Right atrium auricular region (tissue), 2 donors: ENCODE results near the gene ME3. TPM values are rescaled to one million over a fixed set of nuclear protein-coding genes. Genes with fewer than 3 reads are reported as not detected.

Experiments used
- DNase-seq: peaks from one replicate; pipeline ENCODE4 v3.0.0-alpha.2; 2019; ENCODE audit warnings: low spot score
- H3K27ac ChIP-seq, 2 donors: fragments of 200-600 bp; sonication (generic); 1 replicate in 1 of 2; 2 replicates in 1 of 2; pipeline ENCODE4 v1.5.1; 2016 to 2019
- H3K27me3 ChIP-seq, 2 donors: fragments of 200-600 bp; sonication (generic); one replicate each; pipeline versions ENCODE4 v1.5.1 to v1.6.0; 2017 to 2019
- H3K36me3 ChIP-seq: fragments of 200-600 bp; sonication (generic); one replicate; pipeline ENCODE4 v1.5.1; 2016
- H3K4me1 ChIP-seq, 2 donors: fragments of 200-600 bp; sonication (generic); one replicate each; pipeline versions ENCODE4 v1.5.1 to v1.6.0; 2017 to 2019
- H3K4me3 ChIP-seq, 2 donors: fragments of 200-600 bp; sonication (generic); 1 replicate in 1 of 2; 2 replicates in 1 of 2; pipeline ENCODE4 v1.5.1; 2017 to 2019; ENCODE audit warnings: mild to moderate bottlenecking in 1 of 2, moderate library complexity in 1 of 2
- H3K9me3 ChIP-seq, 2 donors: fragments of 200-600 bp; sonication (generic); one replicate each; pipeline ENCODE4 v1.5.1; 2019
- total RNA-seq, 2 donors: library from RNA; depleted of rRNA; stranded (reverse); fragments of >200 nt; gene quantifications; one replicate each; pipeline ENCODE4 v1.1.0, GENCODE V29; 2016
- TF ChIP-seq, protein P1 (sequence below), 2 donors: fragments of 200-600 bp; sonication (generic); IDR thresholded peaks; one replicate each; pipeline ENCODE4 v1.5.1; 2019; ENCODE audit warnings: antibody characterized with exemption in 2 of 2

Gene ME3
- total RNA-seq, 2 donors from 2014 or later = 20.5 to 33.1 TPM

- TF ChIP-seq, protein P1, sequence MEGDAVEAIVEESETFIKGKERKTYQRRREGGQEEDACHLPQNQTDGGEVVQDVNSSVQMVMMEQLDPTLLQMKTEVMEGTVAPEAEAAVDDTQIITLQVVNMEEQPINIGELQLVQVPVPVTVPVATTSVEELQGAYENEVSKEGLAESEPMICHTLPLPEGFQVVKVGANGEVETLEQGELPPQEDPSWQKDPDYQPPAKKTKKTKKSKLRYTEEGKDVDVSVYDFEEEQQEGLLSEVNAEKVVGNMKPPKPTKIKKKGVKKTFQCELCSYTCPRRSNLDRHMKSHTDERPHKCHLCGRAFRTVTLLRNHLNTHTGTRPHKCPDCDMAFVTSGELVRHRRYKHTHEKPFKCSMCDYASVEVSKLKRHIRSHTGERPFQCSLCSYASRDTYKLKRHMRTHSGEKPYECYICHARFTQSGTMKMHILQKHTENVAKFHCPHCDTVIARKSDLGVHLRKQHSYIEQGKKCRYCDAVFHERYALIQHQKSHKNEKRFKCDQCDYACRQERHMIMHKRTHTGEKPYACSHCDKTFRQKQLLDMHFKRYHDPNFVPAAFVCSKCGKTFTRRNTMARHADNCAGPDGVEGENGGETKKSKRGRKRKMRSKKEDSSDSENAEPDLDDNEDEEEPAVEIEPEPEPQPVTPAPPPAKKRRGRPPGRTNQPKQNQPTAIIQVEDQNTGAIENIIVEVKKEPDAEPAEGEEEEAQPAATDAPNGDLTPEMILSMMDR (IDR thresholded peaks at IDR 0.05) = no peak
- Histone ChIP-seq H3K27me3 (no peaks in the 10 kb centered on the region), H3K36me3 (no peaks in the 10 kb centered on the region), H3K4me3 (no peak overlapping the region), H3K9me3 (no peaks in the 10 kb centered on the region), H3K27ac (peak overlapping the region; percentile 52 to 70), H3K4me1 (peaks cover 0 to 39% of the 10 kb centered on the region in 2 donors)
- no peak for DNase-seq
Observed at GRCh38 chr11:86576946-86577624, 95.3 kb downstream of the ME3 start.

GRCh38 chr11:86575927-86576326, 96.5 kb downstream of the ME3 start:
- TF ChIP-seq, protein P1 (IDR thresholded peaks at IDR 0.05) = no peak
- Histone ChIP-seq H3K27ac (no peak overlapping the region), H3K4me1 (peaks cover 0 to 39% of the 10 kb centered on the region in 2 donors), H3K9me3 (no peaks in the 10 kb centered on the region), H3K4me3 (no peak overlapping the region), H3K27me3 (no peaks in the 10 kb centered on the region), H3K36me3 (no peaks in the 10 kb centered on the region)
- no peak for DNase-seq

GRCh38 chr11:86575208-86575855, 97.1 kb downstream of the ME3 start:
- H3K36me3 ChIP-seq = no peaks in the 10 kb centered on the region
- H3K9me3 ChIP-seq = no peaks in the 10 kb centered on the region
- no peak for DNase-seq
- no peaks in the 10 kb centered on the region for H3K27me3 ChIP-seq
- no peak overlapping the region for H3K27ac ChIP-seq
- H3K4me1 ChIP-seq = peaks cover 0 to 39% of the 10 kb centered on the region in 2 donors
- no peak overlapping the region for H3K4me3 ChIP-seq
- TF ChIP-seq, protein P1 (IDR thresholded peaks at IDR 0.05) = no peak

- no peak overlapping the region for H3K27ac ChIP-seq
- no peak overlapping the region for H3K4me3 ChIP-seq
- H3K9me3 ChIP-seq = no peaks in the 10 kb centered on the region
- peaks cover 0 to 38% of the 10 kb centered on the region in 2 donors for H3K4me1 ChIP-seq
- no peaks in the 10 kb centered on the region for H3K36me3 ChIP-seq
- no peaks in the 10 kb centered on the region for H3K27me3 ChIP-seq
- DNase-seq = no peak
- TF ChIP-seq, protein P1 (IDR thresholded peaks at IDR 0.05) = no peak
Observed at GRCh38 chr11:86574493-86575207, 97.8 kb downstream of the ME3 start.

DNA sequence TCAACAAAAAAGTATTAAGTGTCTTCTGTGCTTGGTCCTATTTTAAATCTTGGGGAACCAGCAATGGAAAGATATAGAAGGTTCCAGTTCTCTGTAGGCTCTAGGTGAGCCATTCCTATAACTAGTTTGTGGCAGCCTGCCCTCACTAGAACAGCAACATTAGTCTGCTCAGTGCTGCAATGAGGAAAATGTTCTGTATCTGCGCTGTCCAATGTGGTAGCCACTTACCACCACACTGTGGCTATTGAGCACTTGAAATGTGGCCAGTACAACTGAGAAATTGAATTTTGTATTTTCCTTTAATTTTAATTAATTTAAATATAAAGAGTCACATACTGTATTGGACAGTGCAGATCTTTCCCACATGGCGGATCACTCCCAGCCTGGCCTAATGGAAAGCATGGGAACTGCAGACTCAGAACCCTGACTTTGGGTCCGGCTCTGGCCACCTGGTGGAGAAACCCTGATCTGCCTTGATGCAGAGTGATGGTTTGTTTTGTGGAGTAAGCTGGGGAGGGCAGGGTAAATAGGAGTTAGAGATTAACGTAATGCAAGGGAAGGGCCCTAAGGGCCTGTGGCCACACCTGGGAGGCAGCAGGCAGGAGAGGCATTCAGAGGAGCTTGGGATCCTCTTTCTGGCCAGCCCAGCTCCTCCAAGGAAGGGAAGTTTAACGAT, 101.0 kb downstream of the ME3 start:
- Histone ChIP-seq H3K4me1 (peaks cover 0 to 17% of the 10 kb centered on the region in 2 donors), H3K27ac (no peak overlapping the region), H3K4me3 (no peak overlapping the region), H3K36me3 (no peaks in the 10 kb centered on the region), H3K9me3 (no peaks in the 10 kb centered on the region), H3K27me3 (no peaks in the 10 kb centered on the region)
- no peak for DNase-seq
- TF ChIP-seq, protein P1 (IDR thresholded peaks at IDR 0.05) = peak; percentile 13 to 26
